BLaER1 treated with 17β-estradiol and CSF1 and Interleukin-3, amounts not matched to agents 10 nM and 100 nM (cell line): ENCODE results near the gene RNF213.
A peak's percentile ranks its signal among the peaks of the same experiment; 100 is the strongest.
"Not testable (repeated sequence)": the region's sequence is repeated elsewhere in the genome, so short reads cannot be mapped to it uniquely, and the experiment has no call there.

Experiments
- H3K27ac ChIP-seq, 11 experiments: shearing (Covaris generic); formaldehyde crosslinking; 2 replicates each; pipeline ENCODE4 v1.8.1; 2022
- H3K27me3 ChIP-seq, 11 experiments: shearing (Covaris generic); formaldehyde crosslinking; 2 replicates each; pipeline ENCODE4 v1.8.1; 2022
- H3K36me3 ChIP-seq, 11 experiments: shearing (Covaris generic); formaldehyde crosslinking; 2 replicates each; pipeline ENCODE4 v1.8.1; 2022
- H3K4me1 ChIP-seq, 10 experiments: shearing (Covaris generic); formaldehyde crosslinking; 2 replicates each; pipeline ENCODE4 v1.8.1; 2022
- H3K4me2 ChIP-seq, 11 experiments: shearing (Covaris generic); formaldehyde crosslinking; 2 replicates each; pipeline ENCODE4 v1.8.1; 2022
- H3K4me3 ChIP-seq, 10 experiments: shearing (Covaris generic); formaldehyde crosslinking; 2 replicates each; pipeline ENCODE4 v1.8.1; 2022
- H3K9ac ChIP-seq, 11 experiments: shearing (Covaris generic); formaldehyde crosslinking; 2 replicates each; pipeline ENCODE4 v1.8.1; 2022
- H3K9me3 ChIP-seq, 11 experiments: shearing (Covaris generic); formaldehyde crosslinking; replicated peaks in 1 of 11; 2 replicates each; pipeline ENCODE4 v1.8.1; 2022
- H4K20me1 ChIP-seq, 11 experiments: shearing (Covaris generic); formaldehyde crosslinking; 2 replicates each; pipeline ENCODE4 v1.8.1; 2022
- Cebpa-rat ChIP-seq, 11 experiments: shearing (Covaris generic); IDR thresholded peaks; 2 replicates each; pipeline ENCODE4 v1.8.1; 2022

RNF213 gene

GRCh38 chr17:80327518-80327917, 66.9 kb downstream of the RNF213 start:
- Histone ChIP-seq H3K4me2 (no peak overlapping the region), H3K9ac (no peak overlapping the region), H3K36me3 (peaks cover 91 to 100% (median 97%) of the 10 kb centered on the region in 11 experiments)

GRCh38 chr17:80328634-80329380, 68.2 kb downstream of the RNF213 start:
- no peaks in the 10 kb centered on the region for H3K27me3 ChIP-seq
- peaks cover 90 to 100% (median 96%) of the 10 kb centered on the region in 11 experiments for H3K36me3 ChIP-seq
- H3K4me2 ChIP-seq = peak overlapping the region in 3 of 11 experiments; percentile 4 to 46 (median 24); a peak in 4 of 22 replicates
- no peak for TF ChIP-seq Cebpa-rat (IDR thresholded peaks at IDR 0.05)
- no peaks in the 10 kb centered on the region for H3K9me3 ChIP-seq
- H3K4me1 ChIP-seq = peaks cover 7 to 21% (median 12%) of the 10 kb centered on the region in 10 experiments; a peak in 18 of 20 replicates
- H3K27ac ChIP-seq = no peak overlapping the region
- no peak overlapping the region for H3K4me3 ChIP-seq
- no peak overlapping the region for H3K9ac ChIP-seq
- peaks cover 0 to 75% (median 7%) of the 10 kb centered on the region in 11 experiments; a peak in 7 of 22 replicates for H4K20me1 ChIP-seq

More at GRCh38 chr17:80327518-80327917, 66.9 kb downstream of the RNF213 start:
- H3K27me3 ChIP-seq = no peaks in the 10 kb centered on the region
- no peak for TF ChIP-seq Cebpa-rat (IDR thresholded peaks at IDR 0.05)
- H3K27ac ChIP-seq = no peak overlapping the region
- peaks cover 0 to 77% (median 5%) of the 10 kb centered on the region in 11 experiments; a peak in 7 of 22 replicates for H4K20me1 ChIP-seq
- no peak overlapping the region for H3K4me3 ChIP-seq
- peaks cover 5 to 19% (median 8%) of the 10 kb centered on the region in 10 experiments; a peak in 18 of 20 replicates for H3K4me1 ChIP-seq
- H3K9me3 ChIP-seq = peaks cover under 1 to 8% (median 6%) of the 10 kb centered on the region in 11 experiments; a peak in 21 of 22 replicates

GRCh38 chr17:80329421-80329820, 68.8 kb downstream of the RNF213 start:
- Histone ChIP-seq H3K4me1 (peaks cover 7 to 21% (median 12%) of the 10 kb centered on the region in 10 experiments; a peak in 18 of 20 replicates), H4K20me1 (peaks cover 0 to 73% (median 7%) of the 10 kb centered on the region in 11 experiments; a peak in 7 of 22 replicates), H3K36me3 (peaks cover 93 to 100% (median 98%) of the 10 kb centered on the region in 11 experiments)
- H3K4me2 ChIP-seq, H3K27ac ChIP-seq, H3K9me3 ChIP-seq, H3K4me3 ChIP-seq, H3K27me3 ChIP-seq, H3K9ac ChIP-seq: not testable (repeated sequence)

- Histone ChIP-seq H3K4me2 (no peak overlapping the region), H3K9me3 (no peaks in the 10 kb centered on the region), H3K27me3 (no peaks in the 10 kb centered on the region), H3K27ac (no peak overlapping the region), H3K4me1 (peaks cover 7 to 21% (median 12%) of the 10 kb centered on the region in 10 experiments; a peak in 18 of 20 replicates), H3K4me3 (no peak overlapping the region), H3K9ac (no peak overlapping the region), H3K36me3 (peaks cover 93 to 100% (median 96%) of the 10 kb centered on the region in 11 experiments), H4K20me1 (peaks cover 0 to 67% (median 7%) of the 10 kb centered on the region in 11 experiments; a peak in 7 of 22 replicates)
- TF ChIP-seq Cebpa-rat (IDR thresholded peaks at IDR 0.05) = no peak
Measured at GRCh38 chr17:80330276-80330675, 69.6 kb downstream of the RNF213 start.

- H3K27ac ChIP-seq, H3K27me3 ChIP-seq, H3K9ac ChIP-seq, H3K4me2 ChIP-seq, H3K4me3 ChIP-seq, H3K9me3 ChIP-seq: not testable (repeated sequence)
- Histone ChIP-seq H3K4me1 (peaks cover 7 to 21% (median 12%) of the 10 kb centered on the region in 10 experiments; a peak in 18 of 20 replicates), H3K36me3 (peaks cover 93 to 100% (median 96%) of the 10 kb centered on the region in 11 experiments), H4K20me1 (peaks cover 0 to 62% (median 7%) of the 10 kb centered on the region in 11 experiments; a peak in 7 of 22 replicates)
Measured at GRCh38 chr17:80330938-80331337, 70.3 kb downstream of the RNF213 start.

- no peak overlapping the region for H3K4me3 ChIP-seq
- TF ChIP-seq Cebpa-rat (IDR thresholded peaks at IDR 0.05) = no peak
- H3K4me2 ChIP-seq = no peak overlapping the region; a peak in 1 of 22 replicates
- H3K9ac ChIP-seq = no peak overlapping the region
- no peaks in the 10 kb centered on the region for H3K27me3 ChIP-seq
- H4K20me1 ChIP-seq = peaks cover 0 to 54% (median 7%) of the 10 kb centered on the region in 11 experiments; a peak in 7 of 22 replicates
- peaks cover 93 to 100% (median 96%) of the 10 kb centered on the region in 11 experiments for H3K36me3 ChIP-seq
- no peak overlapping the region for H3K27ac ChIP-seq
- no peaks in the 10 kb centered on the region for H3K9me3 ChIP-seq
- peaks cover 7 to 21% (median 12%) of the 10 kb centered on the region in 10 experiments; a peak in 18 of 20 replicates for H3K4me1 ChIP-seq
Measured at GRCh38 chr17:80331820-80332219, 71.2 kb downstream of the RNF213 start.

- H3K9ac ChIP-seq = no peak overlapping the region; a peak in 1 of 22 replicates
- H4K20me1 ChIP-seq = peaks cover 0 to 60% (median 19%) of the 10 kb centered on the region in 11 experiments; a peak in 14 of 22 replicates
- TF ChIP-seq Cebpa-rat (IDR thresholded peaks at IDR 0.05) = no peak
- peaks cover 0 to 6% (median 3%) of the 10 kb centered on the region in 10 experiments; a peak in 9 of 20 replicates for H3K4me1 ChIP-seq
- H3K4me2 ChIP-seq = no peak overlapping the region
- no peak overlapping the region for H3K27ac ChIP-seq
- H3K36me3 ChIP-seq = peaks cover 91 to 100% (median 96%) of the 10 kb centered on the region in 11 experiments
- no peaks in the 10 kb centered on the region for H3K27me3 ChIP-seq
- H3K4me3 ChIP-seq = no peak overlapping the region
- no peaks in the 10 kb centered on the region for H3K9me3 ChIP-seq
Measured at GRCh38 chr17:80337195-80337895, 76.7 kb downstream of the RNF213 start.

GRCh38 chr17:80339118-80339517, 78.5 kb downstream of the RNF213 start:
- peaks cover 0 to 68% (median 21%) of the 10 kb centered on the region in 11 experiments; a peak in 15 of 22 replicates for H4K20me1 ChIP-seq
- no peaks in the 10 kb centered on the region for H3K4me1 ChIP-seq
- no peak overlapping the region for H3K4me2 ChIP-seq
- no peaks in the 10 kb centered on the region for H3K9me3 ChIP-seq
- H3K27ac ChIP-seq = no peak overlapping the region
- no peak overlapping the region for H3K9ac ChIP-seq
- peaks cover 91 to 99% (median 95%) of the 10 kb centered on the region in 11 experiments for H3K36me3 ChIP-seq
- no peak for TF ChIP-seq Cebpa-rat (IDR thresholded peaks at IDR 0.05)
- no peak overlapping the region for H3K4me3 ChIP-seq
- H3K27me3 ChIP-seq = no peaks in the 10 kb centered on the region
